ENCODE data around the gene ELF1.

GRCh38 chr13:40993987-40994386 lies 25.1 kb downstream of the ELF1 start:
- no peak for TF ChIP-seq GABPA (IDR thresholded peaks at IDR 0.05; ENCODE audit: low read depth)
- TF ChIP-seq SMAD1 (IDR thresholded peaks at IDR 0.05; ENCODE audit: low read depth, partially characterized antibody): no peak
- no peak for TF ChIP-seq EZH2 (IDR thresholded peaks at IDR 0.05; ENCODE audit: borderline replicate concordance, control insufficient read depth, low read depth, low read length)
